Prostate gland (tissue), 2 donors: ENCODE data around the gene MLIP. TPM values are rescaled to one million over a fixed set of nuclear protein-coding genes. Genes with fewer than 3 reads are reported as not detected.

Experiments used
- DNase-seq: peaks from one replicate; pipeline ENCODE4 v3.0.0-alpha.2; 2019; ENCODE audit warnings: low spot score
- H3K27ac ChIP-seq, 2 donors: fragments of 200-600 bp; sonication (generic); 2 replicates each; pipeline ENCODE4 v1.5.1; 2017 to 2019
- H3K27me3 ChIP-seq: fragments of 200-600 bp; sonication (generic); replicated peaks from 2 replicates; pipeline ENCODE4 v1.5.1; 2019; ENCODE audit not compliant: insufficient read depth
- H3K36me3 ChIP-seq, 2 donors: fragments of 200-600 bp; sonication (generic); 1 replicate in 1 of 2; 2 replicates in 1 of 2; pipeline versions ENCODE4 v1.5.1 to v1.8.1; 2017 to 2019
- H3K4me1 ChIP-seq: fragments of 200-600 bp; sonication (generic); replicated peaks from 2 replicates; pipeline ENCODE4 v1.5.1; 2019
- H3K4me3 ChIP-seq, 2 donors: fragments of 200-600 bp; sonication (generic); 2 replicates each; pipeline ENCODE4 v1.5.1; 2017 to 2019
- H3K9me3 ChIP-seq: fragments of 200-600 bp; sonication (generic); 2 replicates; pipeline ENCODE4 v1.5.1; 2017
- CTCF ChIP-seq, 4 experiments: fragments of 200-600 bp in 2 of 4; fragments of 450-650 bp in 2 of 4; sonication (generic) in 2 of 4; IDR thresholded peaks; 1 replicate in 3 of 4; 2 replicates in 1 of 4; pipeline ENCODE4 v1.5.1; 2016 to 2019; ENCODE audit warnings: antibody characterized with exemption in 4 of 4, mild to moderate bottlenecking in 2 of 4, moderate library complexity in 2 of 4
- POLR2A ChIP-seq: fragments of 450-650 bp; IDR thresholded peaks from one replicate; pipeline ENCODE4 v1.6.1; 2016; ENCODE audit warnings: antibody characterized with exemption, mild to moderate bottlenecking
- POLR2AphosphoS5 ChIP-seq: sonication (generic); formaldehyde crosslinking; IDR thresholded peaks from one replicate; pipeline ENCODE4 v1.6.1; 2017; ENCODE audit warnings: antibody characterized with exemption
- WGBS: methylation state at CpG from one replicate; pipeline ENCODE4 v1.1.5; 2018; 5-methylcytosine and 5-hydroxymethylcytosine counted together
- intact Hi-C: fragments of 100-400 bp; cut with DNase I; formaldehyde crosslinking; loops from one replicate; pipeline ENCODE4 v1.14.2; 2022
- total RNA-seq, 2 donors: library from RNA; depleted of rRNA; stranded (reverse); fragments of >200 nt; gene quantifications; one replicate each; pipeline ENCODE4 v1.1.0, GENCODE V29; 2016

MLIP gene
- total RNA-seq, 2 donors from 2014 or later: 0.55 to 1.9 TPM

- H3K9me3 ChIP-seq: no peaks in the 10 kb centered on the region
- H3K4me3 ChIP-seq: no peak overlapping the region
- H3K36me3 ChIP-seq: no peaks in the 10 kb centered on the region
- no peak overlapping the region for H3K27ac ChIP-seq
- 37% methylated on average over 2 of the region's 2 CpGs for WGBS
- H3K4me1 ChIP-seq: no peaks in the 10 kb centered on the region
- no peaks in the 10 kb centered on the region for H3K27me3 ChIP-seq
- TF ChIP-seq CTCF (IDR thresholded peaks at IDR 0.05) (no peak), POLR2AphosphoS5 (no peak), POLR2A (no peak)
- intact Hi-C loops: no loop called here
- DNase-seq: no peak
These were observed 196.2 kb downstream of the MLIP start for GRCh38 chr6:54307439-54307910.

GRCh38 chr6:54308289-54308985, 197.2 kb downstream of the MLIP start, which contains the start of gene TINAG:
TINAG (plus strand) TSS chr6:54308441; CDS start chr6:54308551, 110 bp downstream.
- Histone ChIP-seq H3K9me3 (no peaks in the 10 kb centered on the region), H3K36me3 (no peaks in the 10 kb centered on the region), H3K27me3 (no peaks in the 10 kb centered on the region), H3K4me3 (no peak within 1 kb of the TSS), H3K27ac (no peak within 1 kb of the TSS), H3K4me1 (no peaks in the 10 kb centered on the region)
- TF ChIP-seq POLR2AphosphoS5: no peak
- TF ChIP-seq CTCF (IDR thresholded peaks at IDR 0.05): no peak
- no peak for TF ChIP-seq POLR2A
- intact Hi-C loops: no loop called here
- DNase-seq: no peak
- 84% methylated on average over 10 of the region's 10 CpGs for WGBS

GRCh38 chr6:54308986-54309315, 197.7 kb downstream of the MLIP start:
- 83% methylated on average over 4 of the region's 4 CpGs for WGBS
- Histone ChIP-seq H3K27me3 (no peaks in the 10 kb centered on the region), H3K4me3 (no peak overlapping the region), H3K4me1 (no peaks in the 10 kb centered on the region), H3K36me3 (no peaks in the 10 kb centered on the region), H3K27ac (no peak overlapping the region), H3K9me3 (no peaks in the 10 kb centered on the region)
- intact Hi-C loops: no loop called here
- no peak for DNase-seq
- TF ChIP-seq POLR2AphosphoS5 (no peak), CTCF (IDR thresholded peaks at IDR 0.05) (no peak), POLR2A (no peak)

- H3K4me3 ChIP-seq: no peak overlapping the region
- no peaks in the 10 kb centered on the region for H3K9me3 ChIP-seq
- no peak for TF ChIP-seq POLR2AphosphoS5
- TF ChIP-seq CTCF (IDR thresholded peaks at IDR 0.05): no peak
- TF ChIP-seq POLR2A: no peak
- no peak for DNase-seq
- WGBS: 96% methylated on average over 1 of the region's 1 CpG
- H3K36me3 ChIP-seq: no peaks in the 10 kb centered on the region
- no peak overlapping the region for H3K27ac ChIP-seq
- H3K27me3 ChIP-seq: no peaks in the 10 kb centered on the region
- intact Hi-C loops: no loop called here
- H3K4me1 ChIP-seq: no peaks in the 10 kb centered on the region
These were observed 199.3 kb downstream of the MLIP start for GRCh38 chr6:54310377-54311152.
